GM12873 (cell line): Measurements from ENCODE around the gene GRIK4.

Experiments
- CTCF ChIP-seq: IDR thresholded peaks from 2 replicates; pipeline ENCODE4 v1.5.1; 2012; ENCODE audit warnings: low read depth, mild to moderate bottlenecking, moderate library complexity, low read length, control low read depth; ENCODE audit not compliant: insufficient read depth; ENCODE audit errors: missing control alignments

Gene GRIK4

GRCh38 chr11:120615391-120615790, 103.8 kb downstream of the GRIK4 start:
- no peak for TF ChIP-seq CTCF

GRCh38 chr11:120618399-120618798, 106.9 kb downstream of the GRIK4 start:
- TF ChIP-seq CTCF = no peak

GRCh38 chr11:120622189-120622875, 110.8 kb downstream of the GRIK4 start:
- TF ChIP-seq CTCF = peak; percentile 59

GRCh38 chr11:120625565-120625964, 114.0 kb downstream of the GRIK4 start:
- TF ChIP-seq CTCF = no peak

GRCh38 chr11:120626791-120627190, 115.2 kb downstream of the GRIK4 start:
- TF ChIP-seq CTCF = no peak

- TF ChIP-seq CTCF = no peak
Measured at GRCh38 chr11:120627327-120628163, 116.0 kb downstream of the GRIK4 start.

- TF ChIP-seq CTCF = no peak
Measured at GRCh38 chr11:120629407-120630080, 118.0 kb downstream of the GRIK4 start.
